HepG2 (cell line): ENCODE measurements around the gene MLN. TPM values are rescaled to one million over a fixed set of nuclear protein-coding genes. Genes with fewer than 3 reads are reported as not detected.

Experiments used
- ATM ChIP-seq: fragments of 450-650 bp; IDR thresholded peaks from 2 replicates; pipeline ENCODE4 v1.7.1; 2017; ENCODE audit warnings: mild to moderate bottlenecking, borderline replicate concordance
- ELK4 ChIP-seq: sonication (generic); formaldehyde crosslinking; IDR thresholded peaks from 2 replicates; pipeline ENCODE4 v1.9.0; 2021; ENCODE audit warnings: missing genetic modification reagents, borderline replicate concordance
- GABPA ChIP-seq, 2 experiments: IDR thresholded peaks; 2 replicates each; pipeline ENCODE4 v1.6.1; 2011 to 2016; ENCODE audit warnings: low read depth in 2 of 2, low read length in 1 of 2, missing biosample characterization in 1 of 2, missing genetic modification characterization in 1 of 2
- GATA4 ChIP-seq: sonication (generic); IDR thresholded peaks from 2 replicates; pipeline ENCODE4 v1.6.1; 2016; ENCODE audit warnings: antibody characterized with exemption, low read depth, borderline replicate concordance
- LBX2 ChIP-seq: sonication (generic); formaldehyde crosslinking; IDR thresholded peaks from 2 replicates; pipeline ENCODE4 v1.5.0; 2020; ENCODE audit warnings: missing genetic modification reagents, mild to moderate bottlenecking, borderline replicate concordance
- MAFF ChIP-seq: IDR thresholded peaks from 2 replicates; pipeline ENCODE4 v1.6.1; 2011; ENCODE audit warnings: low read depth, low read length, improper control_type of control experiment
- PCBP1 ChIP-seq: fragments of 200-400 bp; formaldehyde crosslinking; IDR thresholded peaks from 2 replicates; pipeline ENCODE4 v1.6.1; 2017; ENCODE audit warnings: mild to moderate bottlenecking, low read depth, low read length, borderline replicate concordance
- PRDM15 ChIP-seq: sonication (generic); formaldehyde crosslinking; IDR thresholded peaks from 2 replicates; pipeline ENCODE4 v1.4.0; 2020; ENCODE audit warnings: missing genetic modification reagents
- RFX5 ChIP-seq: IDR thresholded peaks from 2 replicates; pipeline ENCODE4 v1.6.1; 2011; ENCODE audit warnings: low read depth, low read length, improper control_type of control experiment
- SETDB1 ChIP-seq: sonication (generic); formaldehyde crosslinking; IDR thresholded peaks from 2 replicates; pipeline ENCODE4 v1.5.1; 2020; ENCODE audit warnings: missing genetic modification reagents, mild to moderate bottlenecking, borderline replicate concordance
- SNAPC5 ChIP-seq: sonication (generic); formaldehyde crosslinking; IDR thresholded peaks from 2 replicates; pipeline ENCODE4 v1.8.1; 2023; ENCODE audit warnings: mild to moderate bottlenecking, missing genetic modification reagents, borderline replicate concordance
- TBP ChIP-seq: sonication (generic); formaldehyde crosslinking; IDR thresholded peaks from 2 replicates; pipeline ENCODE4 v1.5.0; 2020; ENCODE audit warnings: missing genetic modification reagents
- TFE3 ChIP-seq: IDR thresholded peaks from 2 replicates; pipeline ENCODE4 v1.6.1; 2016
- TP53 ChIP-seq: sonication (generic); formaldehyde crosslinking; conservative IDR thresholded peaks from 2 replicates; pipeline ENCODE4 v1.4.0; 2020; ENCODE audit warnings: missing genetic modification reagents
- ZFAT ChIP-seq: sonication (generic); formaldehyde crosslinking; conservative IDR thresholded peaks from 2 replicates; pipeline ENCODE4 v1.8.1; 2023; ENCODE audit warnings: missing genetic modification reagents, inconsistent platforms
- ZNF414 ChIP-seq: sonication (generic); formaldehyde crosslinking; IDR thresholded peaks from 2 replicates; pipeline ENCODE4 v1.5.0; 2020; ENCODE audit warnings: missing genetic modification reagents
- ZNF747 ChIP-seq: sonication (generic); formaldehyde crosslinking; IDR thresholded peaks from 2 replicates; pipeline ENCODE4 v1.8.1; 2023; ENCODE audit warnings: missing genetic modification reagents, mild to moderate bottlenecking, borderline replicate concordance
- ZNF772 ChIP-seq: sonication (generic); formaldehyde crosslinking; IDR thresholded peaks from 2 replicates; pipeline ENCODE4 v1.5.0; 2020; ENCODE audit warnings: mild to moderate bottlenecking, missing genetic modification reagents
- ZNF773 ChIP-seq: sonication (generic); formaldehyde crosslinking; IDR thresholded peaks from 2 replicates; pipeline ENCODE4 v1.4.0; 2020; ENCODE audit warnings: missing genetic modification reagents, borderline replicate concordance
- ZNF780A ChIP-seq: sonication (generic); formaldehyde crosslinking; IDR thresholded peaks from 2 replicates; pipeline ENCODE4 v1.8.0; 2022; ENCODE audit warnings: mild to moderate bottlenecking, missing genetic modification reagents, moderate library complexity
- polyA plus RNA-seq, 8 experiments: library from polyadenylated mRNA; depleted of rRNA in 3 of 8; stranded (reverse) in 7 of 8; unstranded in 1 of 8; fragments of >200 nt; fragmentation: Illumina TruSeq in 4 of 8; extraction: Trizol in 4 of 8; gene quantifications; 2 replicates each; pipeline versions ENCODE4 v1.2.1 to v1.2.3, GENCODE V29; 2011 to 2016; ENCODE audit warnings: low read depth in 4 of 8, missing spikeins in 1 of 8, mixed read lengths in 1 of 8; ENCODE audit not compliant: insufficient read depth in 1 of 8
- total RNA-seq, 5 experiments: library from RNA; depleted of rRNA; stranded (reverse); fragments of >200 nt; fragmentation: Illumina TruSeq; extraction: Trizol; gene quantifications; 2 replicates each; pipeline ENCODE4 v1.2.3, GENCODE V29; 2016; ENCODE audit warnings: low read depth in 1 of 5

MLN gene
- total and polyA plus RNA-seq, 2 of the 13 experiments (the other 11 are each of a cell fraction or from before 2014, with no cell fraction given) = not detected

- TF ChIP-seq RFX5 (no peak), ZNF780A (CRISPR knock-in tag) (no peak), LBX2 (CRISPR knock-in tag) (no peak), ATM (no peak), GABPA (IDR thresholded peaks at IDR 0.05; ENCODE audit: low read depth, low read length) (no peak), GABPA (CRISPR knock-in tag; IDR thresholded peaks at IDR 0.05; ENCODE audit: low read depth) (no peak), ZFAT (CRISPR knock-in tag) (no peak), TP53 (no peak), ELK4 (no peak), ZNF414 (CRISPR knock-in tag) (no peak), SETDB1 (CRISPR knock-in tag) (no peak), ZNF772 (CRISPR knock-in tag) (no peak), TFE3 (CRISPR knock-in tag) (no peak), TBP (CRISPR knock-in tag) (no peak), ZNF747 (CRISPR knock-in tag) (no peak), PCBP1 (no peak), SNAPC5 (CRISPR knock-in tag) (no peak), PRDM15 (no peak), ZNF773 (CRISPR knock-in tag) (no peak), GATA4 (no peak), MAFF (no peak)
These were observed 35.1 kb downstream of the MLN start (continued) for GRCh38 chr6:33768644-33769120.
